HUDEP-2 (cell line): ENCODE data around the gene JMJD8.

ENCODE experiments used
- DNase-seq, 76 experiments: peaks; one replicate each; lab custom pipeline; 2025; ENCODE audit not compliant: unreplicated experiment in 76 of 76; lab: John Stamatoyannopoulos, UW

Gene JMJD8, protein sequence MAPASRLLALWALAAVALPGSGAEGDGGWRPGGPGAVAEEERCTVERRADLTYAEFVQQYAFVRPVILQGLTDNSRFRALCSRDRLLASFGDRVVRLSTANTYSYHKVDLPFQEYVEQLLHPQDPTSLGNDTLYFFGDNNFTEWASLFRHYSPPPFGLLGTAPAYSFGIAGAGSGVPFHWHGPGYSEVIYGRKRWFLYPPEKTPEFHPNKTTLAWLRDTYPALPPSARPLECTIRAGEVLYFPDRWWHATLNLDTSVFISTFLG

DNA sequence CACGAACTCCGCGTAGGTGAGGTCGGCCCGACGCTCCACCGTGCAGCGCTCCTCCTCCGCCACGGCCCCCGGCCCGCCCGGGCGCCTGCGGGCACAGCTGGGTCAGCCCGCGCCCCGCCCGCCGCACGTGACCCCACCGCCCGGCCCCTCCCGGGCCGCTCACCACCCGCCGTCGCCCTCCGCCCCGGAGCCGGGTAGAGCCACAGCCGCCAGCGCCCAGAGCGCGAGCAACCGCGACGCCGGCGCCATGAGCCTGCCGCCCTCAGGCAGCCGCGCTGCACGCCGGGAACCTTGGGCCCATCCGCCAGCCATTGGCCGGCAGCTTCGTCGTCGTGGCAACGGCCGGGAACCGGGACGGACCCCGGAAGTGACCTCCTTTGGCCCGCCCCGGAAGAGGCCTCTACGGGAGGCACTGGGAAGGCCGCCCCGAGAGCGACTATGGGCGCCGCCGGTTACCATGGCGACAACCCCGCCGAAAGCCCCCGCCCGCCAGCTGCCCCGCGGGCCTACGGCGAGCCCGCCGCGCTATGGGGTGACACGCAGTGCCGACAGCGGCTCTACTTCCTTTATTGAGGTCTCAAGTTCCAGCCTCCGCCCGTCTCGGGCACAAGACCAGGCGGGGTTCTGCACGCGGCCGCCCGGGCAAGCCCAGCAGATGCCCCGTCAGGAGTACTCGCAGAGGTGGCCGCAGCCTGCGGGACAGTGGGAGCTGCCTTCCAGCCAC, at the start of gene JMJD8:
TSS of gene JMJD8 (minus strand) at position 264 of the 724 bp plus-strand sequence. CDS start at position 249, 15 bp downstream.
- DNase-seq, result peak in 75 of 76 experiments; percentile 27 to 97 (median 93)

- DNase-seq, result peak in 2 of 76 experiments; percentile 5 to 18
These were observed 49.5 kb upstream of the JMJD8 start for GRCh38 chr16:733382-734207.

- DNase-seq, result no peak
These were observed 48.8 kb upstream of the JMJD8 start for GRCh38 chr16:732936-733335.

DNA sequence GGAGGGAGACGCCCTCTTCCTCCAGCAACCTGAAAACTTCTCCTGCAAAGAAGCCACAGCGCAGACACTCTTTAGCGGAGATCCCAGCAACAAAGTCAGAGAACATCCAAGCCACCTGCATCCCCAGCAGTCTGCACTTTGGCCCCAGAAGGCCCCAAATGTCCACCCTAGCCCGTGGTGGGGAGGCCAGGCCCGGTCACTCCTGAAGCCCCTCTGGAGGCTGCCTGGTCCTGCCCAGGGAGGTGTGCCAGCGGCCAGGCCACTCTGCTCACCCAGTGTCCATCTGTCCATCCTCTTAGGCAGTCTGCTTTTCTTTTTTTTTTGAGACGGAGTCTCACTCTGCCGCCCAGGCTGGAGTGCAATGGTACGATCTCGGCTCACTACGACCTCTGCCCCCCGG, 48.2 kb upstream of the JMJD8 start:
- DNase-seq, result no peak

- no peak for DNase-seq
These were observed 46.8 kb upstream of the JMJD8 start for GRCh38 chr16:730666-731509.

DNA sequence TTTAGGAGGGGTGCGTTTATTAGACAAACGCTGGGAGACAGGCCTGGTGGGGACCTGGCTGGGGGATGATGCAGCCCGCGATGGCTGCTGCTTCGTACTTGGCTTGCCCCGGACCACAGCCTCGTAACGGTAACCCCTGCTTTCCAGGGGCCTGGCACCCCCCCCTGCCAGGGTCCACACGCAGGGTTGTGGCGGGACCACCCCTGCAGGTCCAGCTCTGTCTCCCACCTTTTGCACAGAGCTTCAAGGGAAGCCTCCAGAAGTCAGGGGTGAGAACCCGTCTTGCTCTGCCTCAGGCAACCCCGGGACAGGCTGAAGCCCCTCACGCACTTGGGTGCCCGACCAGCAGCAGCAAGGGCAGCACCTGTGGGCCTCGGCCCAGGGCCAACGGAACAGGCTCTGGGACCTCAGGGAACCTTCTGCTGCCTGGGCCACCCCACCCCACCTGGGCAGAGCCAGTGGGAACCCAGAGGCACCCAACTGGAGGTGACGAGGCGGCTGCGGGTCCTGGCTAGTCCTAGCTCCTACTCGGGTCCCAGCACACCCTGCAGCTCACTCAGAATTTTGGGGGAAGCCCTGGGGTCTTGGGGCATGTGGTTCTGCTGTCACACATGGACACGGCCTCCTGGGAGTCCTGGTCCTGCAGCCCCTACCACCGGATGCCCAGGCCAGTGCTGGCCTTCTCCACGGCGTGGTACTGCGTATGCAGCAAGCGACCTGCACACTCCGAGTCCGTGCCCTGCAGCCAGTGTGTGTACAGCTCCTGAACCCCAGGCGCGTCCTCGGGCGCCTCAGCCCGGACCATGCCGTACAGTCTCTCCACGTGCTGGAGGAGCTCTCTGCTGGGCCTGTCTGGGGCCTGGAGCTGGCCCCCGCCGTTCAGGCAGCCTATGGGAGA, 45.9 kb upstream of the JMJD8 start:
- no peak for DNase-seq

- DNase-seq, result no peak
These were observed 45.0 kb upstream of the JMJD8 start for GRCh38 chr16:728890-729744.

DNA sequence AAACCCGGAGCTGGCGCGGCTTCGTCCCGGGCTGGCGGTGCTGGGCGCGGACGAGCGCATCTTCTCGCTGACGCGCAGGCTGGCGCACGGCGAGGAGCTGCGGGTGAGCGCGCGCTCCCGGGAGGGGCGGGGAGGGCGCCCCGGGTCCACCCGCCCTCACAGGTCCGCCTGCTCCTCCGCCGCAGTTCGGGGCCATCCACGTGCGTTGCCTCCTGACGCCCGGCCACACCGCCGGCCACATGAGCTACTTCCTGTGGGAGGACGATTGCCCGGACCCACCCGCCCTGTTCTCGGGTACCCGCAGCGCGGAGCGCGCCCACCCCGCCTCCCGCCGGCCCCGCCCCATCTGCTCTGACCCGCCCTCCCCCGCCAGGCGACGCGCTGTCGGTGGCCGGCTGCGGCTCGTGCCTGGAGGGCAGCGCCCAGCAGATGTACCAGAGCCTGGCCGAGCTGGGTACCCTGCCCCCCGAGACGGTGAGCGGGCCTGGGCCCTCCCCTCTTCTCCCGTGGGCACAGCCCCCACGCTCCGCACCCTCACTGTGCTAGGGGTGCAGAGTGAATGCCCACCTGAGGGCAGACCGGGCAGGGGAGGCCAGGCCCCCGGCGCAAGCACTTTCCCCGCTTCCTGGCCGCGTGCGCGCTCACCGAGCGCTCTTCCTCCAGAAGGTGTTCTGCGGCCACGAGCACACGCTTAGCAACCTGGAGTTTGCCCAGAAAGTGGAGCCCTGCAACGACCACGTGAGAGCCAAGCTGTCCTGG, 44.2 kb upstream of the JMJD8 start:
- DNase-seq, result peak in 71 of 76 experiments; percentile 14 to 91 (median 77)

DNA sequence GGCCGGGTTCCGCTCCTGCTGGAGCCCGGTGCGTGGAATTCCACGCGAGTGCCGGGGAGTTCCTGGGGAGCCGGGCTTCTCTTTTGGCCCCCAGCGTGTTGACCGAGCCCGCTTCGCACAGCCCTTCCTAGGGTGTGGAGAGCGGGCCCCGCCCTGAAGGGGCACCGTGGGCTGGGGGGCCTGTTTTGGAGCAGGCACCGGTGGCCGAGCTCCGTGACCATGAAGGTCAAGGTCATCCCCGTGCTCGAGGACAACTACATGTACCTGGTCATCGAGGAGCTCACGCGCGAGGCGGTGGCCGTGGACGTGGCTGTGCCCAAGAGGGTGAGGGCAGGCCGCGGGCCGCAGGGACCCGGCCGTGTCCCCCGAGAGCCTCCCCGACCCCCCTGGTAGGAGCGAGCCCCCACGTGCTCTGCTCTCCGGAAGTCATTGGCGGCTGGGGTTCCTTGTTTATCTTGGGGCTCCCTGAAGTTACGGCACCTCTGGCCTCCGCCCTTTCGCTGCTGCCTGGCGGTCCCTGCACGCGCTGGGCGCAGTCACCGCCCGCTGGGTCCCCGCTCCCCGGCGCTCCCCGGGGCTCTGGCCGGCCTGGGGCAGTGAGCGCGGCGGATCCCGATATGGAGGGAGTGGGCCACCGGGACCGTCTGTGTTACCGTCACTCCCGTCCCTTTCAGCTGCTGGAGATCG, 43.3 kb upstream of the JMJD8 start:
- peak in 26 of 76 experiments; percentile 7 to 63 (median 32) for DNase-seq

DNA sequence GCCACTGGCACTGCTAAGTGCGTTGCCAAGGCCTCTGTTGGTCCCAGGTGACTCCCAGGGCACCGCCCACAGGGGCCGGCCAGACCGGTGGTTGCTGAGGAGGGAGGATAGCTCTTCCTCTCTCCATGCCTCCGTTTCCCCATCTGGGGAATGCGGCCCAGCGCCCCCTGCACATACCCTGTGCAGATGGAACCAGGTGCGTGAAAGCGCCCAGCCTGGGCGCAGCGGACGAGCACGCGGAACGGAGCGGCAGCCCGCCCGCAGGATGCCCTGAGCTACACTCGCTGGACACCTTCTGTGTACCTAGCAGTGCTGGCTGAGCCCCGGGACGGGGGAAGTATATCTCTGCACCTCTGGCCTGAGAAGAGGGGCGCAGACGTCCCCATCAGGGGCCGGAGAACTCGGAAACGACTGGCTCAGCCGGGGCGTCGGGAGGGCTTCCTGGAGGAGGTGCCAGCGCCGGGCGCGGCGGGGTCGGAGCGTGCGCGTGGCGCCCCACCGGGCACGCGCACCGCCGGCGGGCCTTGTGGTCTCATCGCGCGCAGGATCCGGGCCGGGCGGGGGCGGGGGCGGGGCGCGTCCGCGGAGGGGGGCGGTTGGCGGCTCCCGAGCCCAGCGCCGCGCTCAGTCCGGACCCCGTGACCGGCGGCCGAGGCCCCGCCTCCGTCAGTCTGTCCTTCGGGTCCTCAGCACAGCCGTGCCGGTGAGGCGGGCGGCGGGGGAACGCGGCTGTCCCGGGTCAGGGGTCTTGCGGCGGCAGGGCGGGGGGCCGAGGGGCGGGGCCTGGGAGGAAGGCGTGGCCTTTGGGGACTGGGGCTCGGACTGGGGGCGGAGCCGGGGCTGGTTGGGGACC, 42.5 kb upstream of the JMJD8 start, which contains the start of the genes CCDC78 and HAGHL:
TSS of gene CCDC78 (minus strand) at position 6 of the 853 bp plus-strand sequence. CDS start 76 bp downstream, outside the sequence.
TSS of gene HAGHL (plus strand) at position 669 of the 853 bp plus-strand sequence. CDS start 404 bp downstream, outside the sequence.
- DNase-seq, result peak in 62 of 76 experiments; percentile 15 to 83 (median 61)

GRCh38 chr16:726188-726437, 42.0 kb upstream of the JMJD8 start:
- DNase-seq, result no peak

DNA sequence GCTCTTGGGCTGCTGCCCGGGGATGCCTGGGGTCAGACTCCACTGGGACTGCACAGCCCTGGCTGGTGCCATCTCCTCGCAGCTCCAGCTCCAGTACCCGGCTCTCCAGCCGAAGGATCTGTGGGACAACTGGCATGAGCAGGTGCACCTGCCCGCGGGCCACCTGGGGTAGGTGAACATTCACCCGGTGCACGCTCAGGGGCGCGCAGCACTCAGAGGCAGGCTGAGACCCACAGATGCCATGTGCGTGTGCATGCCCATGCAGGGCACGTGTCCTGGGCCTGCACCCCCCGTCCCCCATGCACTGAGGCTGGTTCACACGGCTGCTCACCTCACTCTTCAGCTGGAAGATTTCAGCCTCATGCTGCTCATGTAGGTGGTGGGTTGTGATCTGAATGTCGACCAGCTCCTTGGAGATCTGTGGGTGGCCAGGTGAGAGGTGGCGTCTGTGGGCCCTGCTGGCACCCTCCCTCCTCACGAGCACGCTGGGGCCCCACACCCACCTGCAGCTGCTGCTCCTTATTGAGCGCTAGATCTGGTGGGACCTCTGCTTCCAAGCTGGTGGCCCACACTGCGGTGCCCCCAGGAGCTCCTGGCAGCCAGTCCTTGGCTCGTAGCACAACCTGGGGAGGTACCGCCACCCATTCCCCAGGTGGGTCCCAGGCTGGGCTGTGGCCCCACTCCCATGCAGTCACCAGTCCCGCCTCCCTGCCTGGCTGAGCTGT, 41.5 kb upstream of the JMJD8 start:
- DNase-seq, result no peak

DNA sequence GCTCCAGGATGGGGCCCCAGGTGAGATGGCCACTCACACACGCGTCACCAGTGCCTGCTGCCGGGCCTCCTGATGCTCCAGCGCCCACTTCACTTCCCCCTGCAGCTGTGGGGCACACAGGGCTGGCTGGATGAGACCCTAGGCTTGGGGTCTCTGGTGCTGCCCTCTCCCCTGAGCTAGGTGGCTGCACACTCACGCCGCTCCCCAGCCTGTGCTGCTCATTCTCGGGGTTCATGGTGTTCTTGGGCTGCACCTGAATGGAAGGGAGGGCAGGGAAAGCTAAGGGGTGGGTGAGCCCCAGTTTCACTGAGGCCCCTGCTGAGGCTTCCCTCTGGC, 40.9 kb upstream of the JMJD8 start:
- DNase-seq, result no peak

DNA sequence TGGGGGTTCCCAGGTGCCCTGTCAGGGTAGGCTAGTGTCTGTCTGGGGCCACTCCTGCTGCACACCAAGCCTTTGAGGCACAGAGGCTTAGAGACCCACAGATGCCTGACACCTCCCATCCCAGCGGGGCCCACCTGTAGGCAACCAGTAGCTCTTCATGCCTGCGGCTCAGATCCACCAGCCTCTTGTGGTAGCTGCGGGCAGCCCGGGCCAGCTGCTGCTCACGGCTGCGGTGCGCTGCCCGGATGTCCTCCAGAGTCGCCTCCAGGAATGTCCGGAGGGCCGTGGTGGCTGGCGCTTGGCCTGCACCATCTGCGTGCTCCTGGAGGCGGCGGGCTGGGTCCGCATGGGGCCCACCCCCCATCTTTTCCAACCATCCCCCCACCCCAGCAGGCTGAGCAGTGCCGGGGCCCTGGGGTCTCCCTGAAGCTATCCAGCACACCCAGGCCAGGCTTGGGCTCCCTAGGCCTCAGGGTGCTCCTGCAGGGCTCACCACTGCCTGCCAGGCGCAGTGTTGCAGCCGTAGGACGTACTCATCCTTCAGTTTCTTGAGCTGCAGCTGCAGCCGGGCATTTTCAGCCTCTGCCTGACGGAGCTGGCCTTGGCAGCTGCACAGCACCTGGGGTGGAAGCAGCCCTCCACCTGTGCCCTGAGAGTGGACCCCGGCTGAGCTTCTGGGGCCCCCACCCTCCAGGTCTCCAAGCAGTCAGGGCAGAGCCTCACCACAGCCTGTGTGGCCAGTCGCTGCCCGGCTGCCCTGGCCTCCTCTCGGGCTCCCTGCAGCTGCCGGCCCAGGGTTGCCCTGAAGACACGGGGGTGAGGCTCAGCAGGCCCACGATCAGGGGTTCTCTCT, 40.3 kb upstream of the JMJD8 start:
- DNase-seq, result no peak

- no peak for DNase-seq
These were observed 39.6 kb upstream of the JMJD8 start for GRCh38 chr16:723695-724094.
